Left ventricle myocardium superior (tissue), 1 donor: ENCODE measurements around the gene GFRA1. TPM values are rescaled to one million over a fixed set of nuclear protein-coding genes. Genes with fewer than 3 reads are reported as not detected.

ENCODE experiments used
- ATAC-seq: fragments of 200-7000 bp; cut with Tn5 transposase; one replicate; pipeline ENCODE4 v1.9.1; 2020; ENCODE audit warnings: mild to moderate bottlenecking, moderate library complexity
- DNase-seq: peaks from one replicate; pipeline ENCODE4 v3.0.0-alpha.2; 2020
- intact Hi-C: fragments of 100-400 bp; cut with micrococcal nuclease; formaldehyde crosslinking; loops from one replicate; pipeline ENCODE4 v1.11.0; 2022
- total RNA-seq: library from RNA; stranded (reverse); fragmentation: NEBNext Ultra II Directional; extraction: Animal tissue kit (Norgen Biotek cat#: 25700); gene quantifications from one replicate; pipeline ENCODE4 v1.2.1, GENCODE V29; 2021
- donor health status: DM: no; HTN: yes; CAD: no; lungs with severe emphysema.

The GFRA1 gene
- total RNA-seq, 1 donor from 2014 or later = 6.7 TPM

DNA sequence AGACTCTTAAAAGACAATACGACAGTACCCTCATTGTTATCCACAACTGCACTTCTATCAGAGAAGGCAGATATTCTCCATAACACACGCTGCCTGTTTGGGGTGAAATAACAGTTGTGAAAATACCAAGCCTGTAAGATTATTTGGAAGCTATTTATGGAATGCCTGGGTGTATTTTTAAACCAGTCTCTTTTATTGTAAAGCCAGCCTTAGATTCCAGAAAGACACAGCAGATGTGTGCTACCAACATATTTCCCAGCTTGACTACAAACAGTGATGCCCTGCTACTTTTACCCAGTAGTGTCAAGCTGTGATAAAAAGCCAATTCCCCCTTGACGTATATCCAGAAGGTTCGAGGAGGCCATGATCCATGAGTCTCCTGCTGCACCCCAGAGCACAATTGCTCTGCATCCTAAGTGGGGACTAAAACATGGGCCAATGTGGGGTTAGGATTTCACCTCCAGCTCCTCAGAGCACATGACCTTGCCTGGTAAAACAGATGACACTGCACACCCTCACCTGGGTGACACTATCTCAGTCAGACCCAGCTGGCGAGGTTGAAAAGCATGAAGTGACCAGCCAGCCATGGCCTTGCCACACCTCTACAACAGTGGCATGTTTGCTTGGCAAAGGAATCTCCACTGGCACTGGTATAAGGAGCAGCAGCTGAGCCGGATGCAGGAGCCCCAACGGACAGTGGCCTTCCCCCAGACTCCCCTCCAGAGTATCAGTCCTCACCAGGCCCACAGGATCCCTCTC, 62.2 kb downstream of the GFRA1 start:
- ATAC-seq = no peak
- no peak for DNase-seq
- intact Hi-C loops = no loop called here

DNA sequence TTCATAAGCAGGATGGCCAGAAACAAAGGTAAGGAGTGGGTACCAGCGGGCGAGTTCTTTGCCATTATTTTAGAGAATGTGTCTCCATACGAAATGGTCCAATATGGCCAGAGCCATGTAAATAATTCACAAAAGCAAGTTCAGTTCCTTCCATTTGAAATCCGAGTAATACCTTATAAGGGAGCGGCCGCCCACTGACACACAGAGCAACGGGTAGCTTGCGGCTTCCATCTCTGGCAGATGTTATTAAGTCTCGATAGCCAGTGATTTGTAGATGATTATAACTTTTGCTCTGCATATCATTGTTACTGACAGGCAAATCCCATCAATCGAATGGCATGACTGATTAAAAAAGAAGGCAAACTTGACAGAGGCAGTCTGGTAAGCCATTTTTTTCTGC, 63.2 kb downstream of the GFRA1 start:
- intact Hi-C loops = no loop called here
- ATAC-seq (no peak), DNase-seq (no peak)

DNA sequence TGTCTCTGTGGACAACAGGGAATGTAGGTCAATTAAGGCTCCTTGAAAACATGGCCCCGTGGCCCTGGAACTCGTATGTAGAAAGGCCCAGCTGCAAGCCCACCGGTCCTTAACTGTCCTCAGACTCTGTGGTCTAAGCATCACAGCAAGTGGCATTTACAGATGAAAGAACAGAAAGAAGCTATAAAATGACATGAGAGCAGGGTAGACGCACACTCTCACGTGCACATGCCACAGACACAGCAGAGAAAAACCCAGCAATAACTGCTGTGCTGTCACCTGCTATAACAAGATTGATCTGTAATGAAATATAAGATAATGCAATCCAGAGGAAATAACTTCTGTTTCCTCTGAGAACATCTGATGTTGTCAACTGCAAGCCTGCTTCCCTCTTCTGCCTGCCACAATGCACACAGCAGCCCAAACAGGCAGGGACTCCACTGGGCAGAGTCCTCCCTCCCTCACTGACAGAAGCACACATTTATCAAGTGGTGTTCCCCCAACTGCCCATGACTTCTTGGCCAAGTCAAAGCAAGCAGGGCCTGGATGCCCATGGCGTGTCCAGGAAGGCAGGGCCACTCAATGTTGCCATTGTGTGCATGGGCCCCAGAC, 63.9 kb downstream of the GFRA1 start:
- intact Hi-C loops = no loop called here
- ATAC-seq = no peak
- DNase-seq = no peak

DNA sequence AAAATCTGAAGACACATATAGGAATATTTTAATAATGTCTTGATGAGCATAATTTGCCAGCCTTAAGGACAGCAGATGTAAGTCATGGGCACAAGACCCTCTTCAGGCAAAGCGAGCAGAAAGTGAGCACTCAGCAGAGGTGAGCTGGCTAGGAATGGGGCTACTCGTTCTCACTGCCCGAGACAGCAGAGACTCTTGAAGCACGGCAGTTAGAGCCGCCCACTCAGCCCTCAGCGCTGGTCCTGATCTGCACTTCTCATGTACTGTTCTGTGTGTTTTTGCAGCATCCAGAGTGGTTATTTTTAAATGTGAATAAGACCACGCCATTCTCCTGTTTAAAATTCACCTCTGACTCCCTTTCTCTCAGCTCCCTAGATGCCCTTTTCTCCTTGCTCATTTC, 65.3 kb downstream of the GFRA1 start:
- no peak for DNase-seq
- intact Hi-C loops = no loop called here
- no peak for ATAC-seq

DNA sequence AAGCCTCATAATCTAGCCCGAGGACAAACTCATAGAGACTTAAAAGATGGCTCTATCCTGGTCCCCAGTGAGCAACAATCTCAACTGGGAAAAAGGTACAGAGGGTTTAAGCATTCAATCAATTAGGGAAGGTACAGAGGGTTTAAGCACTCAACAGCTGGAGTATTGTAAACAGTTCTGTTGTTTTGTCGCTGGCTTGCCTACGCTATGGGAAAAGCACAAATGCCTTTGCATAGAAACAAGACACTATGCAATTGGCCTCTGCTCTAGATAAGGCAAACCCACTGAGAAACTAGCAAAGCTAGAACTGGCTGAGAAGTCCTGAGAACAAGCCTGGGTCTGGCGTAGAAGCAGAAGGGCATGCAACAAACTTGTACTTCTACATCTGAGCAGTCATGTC, 69.3 kb downstream of the GFRA1 start:
- ATAC-seq (no peak), DNase-seq (no peak)
- intact Hi-C loops = no loop called here

DNA sequence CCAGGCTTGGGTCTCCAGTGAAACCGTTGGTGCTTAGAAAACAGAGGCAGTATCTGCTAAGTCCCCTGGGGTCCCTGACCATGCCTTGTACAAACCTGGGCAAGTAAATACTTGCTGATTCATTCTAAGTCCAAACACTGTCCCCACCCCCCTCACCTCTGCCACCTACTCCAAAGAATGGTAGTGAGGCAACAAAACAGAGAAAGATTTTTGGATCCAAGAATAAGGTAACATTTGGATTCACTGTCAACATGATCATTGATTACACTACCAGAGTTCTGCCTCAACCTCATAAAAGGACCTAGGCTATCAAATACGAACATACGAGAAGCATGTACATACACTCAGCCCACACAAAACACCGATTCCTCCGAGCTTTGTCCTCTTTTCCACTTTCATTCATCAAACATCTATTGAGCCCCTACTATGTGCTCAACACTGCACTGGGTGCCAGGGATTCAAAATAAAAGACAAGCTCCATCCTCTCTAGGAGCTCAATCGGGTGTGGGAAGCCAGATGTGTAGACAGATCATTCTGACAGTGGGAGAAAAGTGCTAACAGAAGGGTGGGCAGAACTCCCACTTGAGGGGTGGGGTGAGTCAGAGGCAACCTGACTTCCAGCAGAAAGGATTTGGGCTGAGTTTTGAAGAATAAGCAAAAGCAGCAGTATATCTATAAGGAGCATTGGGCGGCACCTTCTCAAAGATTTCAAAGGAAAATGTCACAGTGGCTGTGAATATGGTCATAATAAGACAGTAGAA, 71.2 kb downstream of the GFRA1 start:
- DNase-seq (no peak), ATAC-seq (no peak)
- intact Hi-C loops = no loop called here

DNA sequence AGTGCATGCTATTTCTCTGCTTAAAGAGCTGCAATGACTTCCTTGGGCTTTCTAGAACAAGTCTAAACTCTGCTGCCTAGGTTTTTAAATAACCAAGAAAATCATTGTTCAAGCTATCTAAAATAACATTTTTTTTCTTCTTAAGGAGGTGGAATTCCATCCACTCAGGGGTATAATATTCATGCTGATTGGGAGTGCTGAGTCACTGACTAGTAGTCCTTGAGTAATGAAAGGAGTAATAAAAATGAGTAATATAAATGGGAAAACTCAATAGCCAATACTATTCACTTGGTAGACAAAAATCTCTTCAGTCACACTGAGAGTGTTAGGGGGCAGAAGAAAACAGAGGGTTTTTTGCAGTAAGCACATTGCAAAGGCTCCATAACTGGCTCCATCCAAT, 72.0 kb downstream of the GFRA1 start:
- ATAC-seq = no peak
- intact Hi-C loops = no loop called here
- DNase-seq = no peak

DNA sequence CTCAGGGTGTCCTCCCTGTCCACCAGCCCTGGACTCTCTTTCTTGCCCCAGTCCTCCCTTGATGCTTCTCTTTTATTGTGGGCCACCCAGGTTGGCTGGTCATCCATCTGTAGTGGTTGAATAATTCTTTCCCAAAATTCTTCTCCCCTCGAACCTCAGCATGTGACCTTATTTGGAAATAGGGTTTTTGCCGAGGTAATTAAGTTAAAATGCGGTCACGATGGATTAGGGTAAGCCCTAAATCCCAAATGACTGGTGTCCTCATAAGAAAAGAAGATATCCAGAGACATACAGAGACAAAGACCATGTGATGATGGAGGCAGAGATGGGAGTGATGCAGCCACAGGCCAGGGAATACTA, 74.3 kb downstream of the GFRA1 start:
- ATAC-seq (no peak), DNase-seq (no peak)
- intact Hi-C loops = no loop called here

DNA sequence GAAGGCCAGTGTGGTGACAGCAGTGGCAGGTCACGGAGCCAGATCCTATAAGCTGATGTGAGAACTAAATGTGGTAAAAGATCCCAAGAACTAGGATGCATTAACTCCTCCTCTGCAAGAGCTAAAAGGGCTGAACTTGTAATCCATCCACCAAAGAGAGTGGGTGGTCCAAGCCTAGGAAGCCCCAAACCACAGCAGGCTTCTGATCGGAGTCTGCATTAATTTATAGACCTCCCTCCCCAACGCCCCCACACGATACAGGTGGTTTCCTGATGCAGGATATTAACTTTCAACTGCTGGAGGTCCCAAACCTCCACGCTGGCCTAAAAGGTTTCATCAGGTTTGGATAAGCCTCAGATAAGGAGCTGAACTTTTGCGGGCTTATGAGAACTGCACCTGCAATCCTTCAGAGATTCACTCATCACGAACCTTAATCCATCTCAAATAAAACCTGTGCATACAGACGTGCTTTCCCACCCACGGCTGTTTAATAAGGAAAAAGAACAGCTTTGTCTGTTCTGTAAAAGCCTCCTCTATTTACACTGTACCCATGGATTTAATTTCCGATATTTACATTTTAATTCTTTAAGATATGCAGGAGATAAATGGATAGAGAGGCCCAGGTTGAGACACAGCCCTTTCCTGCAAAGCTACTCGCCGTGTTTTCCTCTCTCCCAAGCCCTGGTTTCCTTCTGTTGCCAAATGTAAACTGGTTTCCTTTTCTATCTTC, 74.9 kb downstream of the GFRA1 start:
- ATAC-seq (no peak), DNase-seq (no peak)
- intact Hi-C loops = no loop called here

DNA sequence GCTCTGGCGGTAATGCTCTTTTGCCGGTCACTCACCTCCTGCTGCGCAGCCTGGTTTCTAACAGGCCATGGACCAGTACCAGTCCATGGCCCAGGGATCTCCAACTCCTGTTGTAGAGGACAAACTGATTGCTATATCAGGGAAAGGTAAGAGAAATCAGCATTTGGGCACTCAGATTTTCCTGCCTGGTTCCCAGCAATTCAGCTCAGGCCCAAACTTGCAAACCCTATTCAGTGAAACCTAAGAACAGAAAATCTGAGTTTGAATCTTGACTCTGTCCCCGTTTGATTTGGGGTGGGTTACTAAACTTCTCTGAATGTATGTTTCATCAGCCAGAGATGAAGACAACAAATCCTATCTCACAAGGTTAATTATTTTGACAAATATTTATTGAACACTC, 77.4 kb downstream of the GFRA1 start:
- ATAC-seq = no peak
- intact Hi-C loops = no loop called here
- DNase-seq = no peak

DNA sequence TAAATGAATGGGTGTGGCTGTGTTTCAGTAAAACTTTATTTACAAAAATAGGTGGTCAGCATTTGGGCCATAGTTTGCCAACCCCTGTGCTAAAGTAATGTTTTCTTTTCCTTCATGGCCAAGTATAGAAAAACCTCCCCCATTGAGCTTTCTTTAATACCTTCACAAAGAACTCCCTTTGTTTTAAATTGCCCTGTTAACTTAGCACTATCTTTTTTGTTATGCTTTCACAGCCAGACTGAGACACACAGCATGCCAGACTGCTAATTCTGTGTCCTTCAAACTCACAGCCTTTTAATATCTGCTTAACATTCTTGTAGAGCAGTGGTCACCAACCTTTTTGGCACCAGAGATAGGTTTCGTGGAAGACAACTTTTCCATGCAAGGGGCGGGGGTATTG, 78.0 kb downstream of the GFRA1 start:
- intact Hi-C loops = no loop called here
- DNase-seq (no peak), ATAC-seq (no peak)

DNA sequence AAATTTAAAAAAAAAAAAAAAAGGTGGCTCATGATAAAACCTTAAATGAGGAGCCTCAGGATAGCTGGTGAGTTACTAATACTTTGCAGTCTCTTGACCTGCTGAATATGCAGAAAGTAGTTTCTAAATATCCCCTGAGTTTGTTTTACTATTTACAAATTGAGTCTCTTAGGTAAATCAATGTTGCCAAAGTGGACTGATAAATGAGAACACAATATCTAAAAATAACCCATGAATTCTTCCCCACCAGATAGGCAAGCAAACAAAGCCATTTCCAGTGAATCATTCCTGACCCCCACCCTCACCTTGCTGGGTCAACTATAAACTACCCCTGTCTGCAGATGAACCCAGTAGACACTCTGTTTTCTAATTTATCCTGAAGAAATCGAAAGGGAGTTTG, 78.9 kb downstream of the GFRA1 start:
- ATAC-seq (no peak), DNase-seq (no peak)
- intact Hi-C loops = no loop called here

DNA sequence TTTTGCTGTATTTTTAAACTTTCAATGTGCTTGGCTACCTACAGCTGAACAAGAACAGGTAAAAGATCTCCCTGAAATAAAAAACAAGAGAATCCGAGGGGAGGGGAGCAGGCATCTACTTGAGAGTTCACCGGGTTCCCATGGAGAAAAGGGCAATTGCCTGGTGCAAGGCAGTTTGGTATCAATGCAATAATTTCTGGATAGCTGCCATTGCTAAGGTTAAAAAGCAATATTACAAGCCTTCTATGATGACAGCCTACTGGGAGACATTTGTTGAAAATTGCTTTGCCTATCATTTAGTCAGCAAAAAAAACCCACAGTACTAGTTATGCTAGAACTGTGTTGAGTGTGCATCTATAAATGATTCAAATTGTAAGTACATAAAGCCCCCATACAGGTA, 82.1 kb downstream of the GFRA1 start:
- intact Hi-C loops = no loop called here
- no peak for DNase-seq
- ATAC-seq = no peak

DNA sequence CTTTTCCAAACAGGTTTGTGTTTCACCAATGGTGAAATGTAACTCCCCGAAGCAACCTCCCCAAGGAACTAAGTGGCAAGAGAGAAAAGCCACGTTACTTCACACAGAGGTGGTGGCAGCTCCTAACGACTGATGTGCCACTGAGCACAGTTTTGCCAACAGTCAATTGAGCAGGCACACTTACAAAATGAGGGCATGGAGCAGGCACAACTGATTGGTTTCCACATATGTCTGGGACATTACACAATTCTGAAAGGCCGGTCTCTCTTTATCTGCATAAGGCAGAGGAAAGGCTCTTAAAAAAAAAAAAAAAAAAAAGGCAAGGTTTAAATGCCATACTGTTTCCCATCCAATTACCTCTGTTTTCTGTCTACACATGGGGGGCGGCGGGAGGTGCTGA, 86.7 kb downstream of the GFRA1 start:
- DNase-seq (no peak), ATAC-seq (no peak)
- intact Hi-C loops = no loop called here

DNA sequence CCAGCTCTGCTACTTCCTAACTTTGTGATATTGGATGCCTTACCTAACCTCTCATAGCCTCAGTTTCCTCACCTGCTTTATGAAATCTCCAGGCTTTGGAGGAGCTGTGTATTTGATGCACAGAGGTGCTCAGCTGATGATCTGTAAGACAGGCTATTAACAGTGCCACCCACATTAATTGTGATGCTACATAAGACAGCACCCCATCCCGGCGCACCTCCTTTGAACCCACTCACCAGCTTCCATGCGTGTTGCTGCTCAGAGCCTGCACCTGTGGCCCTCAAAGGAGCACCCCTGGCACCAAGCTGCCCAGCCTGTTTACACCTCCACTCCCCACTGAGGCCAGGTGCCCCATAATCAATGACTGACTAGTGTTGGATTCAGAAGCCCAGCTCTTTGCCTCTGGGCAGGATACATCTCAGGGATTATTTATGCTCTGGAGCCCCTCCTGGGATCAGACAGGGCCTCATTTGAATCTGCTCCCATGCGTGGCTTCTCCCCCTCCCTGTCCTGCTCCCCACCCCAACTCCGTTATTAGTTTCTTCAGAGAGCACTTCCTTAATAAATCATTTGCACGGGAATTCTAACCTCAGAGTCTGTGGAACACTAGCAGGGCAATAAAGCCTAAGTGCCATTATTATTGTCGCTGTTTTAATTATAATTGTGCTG, 87.7 kb downstream of the GFRA1 start:
- DNase-seq (no peak), ATAC-seq (no peak)
- intact Hi-C loops = no loop called here

DNA sequence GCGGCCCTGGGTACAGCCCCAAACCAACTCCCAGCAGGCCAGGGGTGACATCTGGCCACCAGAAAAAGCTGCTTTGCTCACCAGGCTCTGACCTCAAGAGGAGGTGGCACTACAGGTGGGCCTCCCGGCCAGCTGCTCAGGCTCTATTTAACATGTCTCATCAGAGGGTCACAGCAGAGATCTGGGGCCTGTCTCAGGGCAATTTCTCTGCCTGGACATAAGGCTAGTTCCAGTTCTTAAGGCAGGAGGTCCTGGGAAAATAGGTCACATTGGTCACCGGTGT, 88.6 kb downstream of the GFRA1 start:
- intact Hi-C loops = no loop called here
- DNase-seq (no peak), ATAC-seq (no peak)

DNA sequence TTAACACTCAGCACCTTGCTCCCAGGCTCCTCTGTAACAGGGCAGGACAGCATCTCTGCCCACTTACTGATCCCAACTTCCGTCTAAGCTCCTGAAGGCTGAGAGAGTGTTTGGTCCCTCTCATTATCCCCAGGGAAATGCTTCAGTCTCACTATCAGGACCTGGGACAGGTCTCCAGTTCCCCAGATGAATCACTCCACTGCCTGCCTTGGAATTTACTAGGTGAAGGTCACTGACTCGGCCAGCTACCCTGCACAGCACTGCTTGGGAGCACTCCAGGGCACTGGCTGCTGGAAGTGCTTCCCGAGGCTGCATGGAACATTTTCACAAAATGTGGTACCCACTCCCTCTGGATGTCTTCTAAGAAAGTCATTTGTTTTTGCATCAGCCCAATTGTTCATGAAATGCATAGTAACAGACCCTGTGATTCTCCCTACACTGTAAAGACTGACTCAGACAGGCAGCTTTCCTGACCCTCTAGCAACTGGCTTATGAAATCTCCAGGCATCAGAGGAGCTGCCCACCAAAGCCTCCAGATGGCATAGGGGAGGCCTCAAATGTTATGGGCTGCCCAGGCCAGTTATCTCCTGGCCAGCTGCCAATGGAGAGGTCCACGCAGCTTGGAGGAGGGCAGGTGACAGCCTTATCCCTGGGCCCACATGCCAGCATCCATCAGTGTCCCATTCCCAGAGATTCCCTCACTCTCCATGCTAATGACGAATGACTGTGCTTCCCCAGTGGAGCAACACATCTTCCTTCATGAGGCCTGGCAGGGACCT, 89.1 kb downstream of the GFRA1 start:
- DNase-seq (no peak), ATAC-seq (peak; percentile 76)
- intact Hi-C loops = no loop called here

DNA sequence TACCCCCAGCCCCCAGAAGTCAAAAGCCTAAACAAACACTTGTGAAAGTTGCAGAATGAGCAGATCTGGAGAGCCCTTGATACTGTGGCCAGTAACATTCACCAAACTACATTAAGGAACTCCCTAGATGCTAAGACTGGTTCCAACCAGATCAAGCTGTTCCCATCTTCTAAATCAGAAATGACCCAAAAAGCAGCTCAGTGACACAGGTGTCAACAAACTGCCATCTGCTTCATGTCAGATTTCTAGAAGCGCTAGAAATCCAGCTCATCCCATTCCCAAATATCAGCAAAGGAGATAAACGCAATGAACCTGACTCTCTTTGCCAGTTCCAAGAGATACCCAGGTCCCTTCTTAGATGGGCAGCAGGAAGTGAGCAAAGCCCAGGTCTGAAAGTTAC, 90.6 kb downstream of the GFRA1 start:
- no peak for DNase-seq
- intact Hi-C loops = no loop called here
- no peak for ATAC-seq

DNA sequence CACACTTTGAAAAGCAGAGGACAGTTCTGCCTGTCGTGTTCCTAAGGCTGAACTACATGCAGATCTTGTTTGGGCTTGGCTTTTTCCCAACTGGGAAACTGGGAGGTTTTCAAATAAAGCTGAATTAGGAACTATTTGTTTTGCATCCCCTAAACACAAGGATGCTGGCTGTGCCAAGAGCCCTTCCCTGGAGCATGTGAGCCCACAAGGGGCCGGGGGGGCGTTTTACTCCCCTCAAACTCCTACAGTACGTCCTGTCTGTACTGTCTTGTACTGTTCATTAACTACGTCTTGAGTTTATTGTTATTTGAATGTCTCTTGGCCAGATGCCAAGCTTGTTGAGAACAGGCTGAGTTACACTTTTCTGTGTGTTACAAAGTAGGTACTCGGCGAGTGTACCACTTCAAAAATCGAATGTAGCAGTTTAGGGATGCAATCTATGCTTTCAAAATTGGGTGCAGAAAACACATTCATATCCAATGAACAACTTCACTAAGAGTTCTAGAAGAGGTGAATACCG, 94.9 kb downstream of the GFRA1 start:
- ATAC-seq (no peak), DNase-seq (no peak)
- intact Hi-C loops = no loop called here
